H1 (cell line): ENCODE data around the gene CDNF. TPM values are rescaled to one million over a fixed set of nuclear protein-coding genes. Genes with fewer than 3 reads are reported as not detected.

Source experiments
- CHD7 ChIP-seq: fragments of 300-600 bp; sonication (generic); IDR thresholded peaks from 2 replicates; pipeline ENCODE4 v1.7.1; 2012; ENCODE audit warnings: low read length, moderate library complexity, mild to moderate bottlenecking, inconsistent platforms; ENCODE audit not compliant: insufficient replicate concordance
- MAX ChIP-seq: IDR thresholded peaks from 2 replicates; pipeline ENCODE4 v1.6.1; 2012; ENCODE audit warnings: inconsistent platforms
- NRF1 ChIP-seq: IDR thresholded peaks from 2 replicates; pipeline ENCODE4 v1.6.1; 2011; ENCODE audit warnings: mild to moderate bottlenecking, low read depth, low read length, improper control_type of control experiment
- POLR2AphosphoS5 ChIP-seq: IDR thresholded peaks from 2 replicates; pipeline ENCODE4 v1.6.1; 2011; ENCODE audit warnings: low read depth, low read length
- RAD21 ChIP-seq, 2 experiments: IDR thresholded peaks in 1 of 2; conservative IDR thresholded peaks in 1 of 2; 2 replicates each; pipeline ENCODE4 v1.6.1; 2011; ENCODE audit warnings: low read depth in 2 of 2, low read length in 2 of 2, improper control_type of control experiment in 1 of 2, inconsistent platforms in 1 of 2, mild to moderate bottlenecking in 1 of 2, moderate library complexity in 1 of 2
- SIN3A ChIP-seq, 2 experiments: IDR thresholded peaks in 1 of 2; conservative IDR thresholded peaks in 1 of 2; 2 replicates each; pipeline ENCODE4 v1.6.1; 2011 to 2012; ENCODE audit warnings: low read length in 2 of 2, improper control_type of control experiment in 1 of 2, low read depth in 1 of 2, mild to moderate bottlenecking in 1 of 2
- SP2 ChIP-seq: IDR thresholded peaks from 2 replicates; pipeline ENCODE4 v1.6.1; 2012; ENCODE audit warnings: mild to moderate bottlenecking, low read length, inconsistent platforms
- SRF ChIP-seq: IDR thresholded peaks from 2 replicates; pipeline ENCODE4 v1.6.1; 2011; ENCODE audit warnings: mild to moderate bottlenecking, low read depth, low read length, moderate library complexity
- polyA plus RNA-seq, 7 experiments: library from polyadenylated mRNA; depleted of rRNA in 3 of 7; stranded (reverse) in 5 of 7; unstranded in 2 of 7; fragments of >200 nt in 5 of 7; fragments of 200-250 nt in 2 of 7; gene quantifications; 1 replicate in 5 of 7; 2 replicates in 1 of 7; 4 replicates in 1 of 7; pipeline versions ENCODE4 v1.2.1 to v1.2.3, GENCODE V29; 2011 to 2013; ENCODE audit warnings: missing spikeins in 2 of 7, mixed read lengths in 2 of 7
- total RNA-seq: library from RNA; stranded (reverse); fragmentation: NEBNext Ultra II Directional; extraction: Animal tissue kit (Norgen Biotek cat#: 25700); gene quantifications from 2 replicates; pipeline ENCODE4 v1.2.1, GENCODE V29; 2021

The CDNF gene
- total and polyA plus RNA-seq, 2 of the 8 experiments (the other 6 are each of a cell fraction or from before 2014, with no cell fraction given), result 0.32 to 0.67 TPM

- TF ChIP-seq CHD7 (no peak), NRF1 (no peak), SIN3A (conservative IDR thresholded peaks at IDR 0.05 in 1 of 2, IDR thresholded peaks at IDR 0.05 in 1 of 2; ENCODE audit: low read depth in 1 of 2, low read length in 2 of 2) (no peak), POLR2AphosphoS5 (no peak), SRF (no peak), RAD21 (IDR thresholded peaks at IDR 0.05 in 1 of 2, conservative IDR thresholded peaks at IDR 0.05 in 1 of 2; ENCODE audit: low read depth in 2 of 2, low read length in 2 of 2) (no peak), MAX (no peak), SP2 (no peak)
These were observed 65.4 kb downstream of the CDNF start (continued) for GRCh38 chr10:14772399-14772798.
